C1 segment of cervical spinal cord (tissue), 14 donors: Measurements from ENCODE around the gene IL12RB1.
"Not testable (repeated sequence)": the region's sequence is repeated elsewhere in the genome, so short reads cannot be mapped to it uniquely, and the experiment has no call there.

ENCODE experiments used
- DNase-seq, 14 donors: peaks; one replicate each; lab custom pipeline; 2025; lab: John Stamatoyannopoulos, UW

The IL12RB1 gene

GRCh38 chr19:18112989-18113478 is 26.3 kb upstream of the IL12RB1 start:
- DNase-seq = peak in 13 of 14 donors; percentile 12 to 87 (median 70)

DNA sequence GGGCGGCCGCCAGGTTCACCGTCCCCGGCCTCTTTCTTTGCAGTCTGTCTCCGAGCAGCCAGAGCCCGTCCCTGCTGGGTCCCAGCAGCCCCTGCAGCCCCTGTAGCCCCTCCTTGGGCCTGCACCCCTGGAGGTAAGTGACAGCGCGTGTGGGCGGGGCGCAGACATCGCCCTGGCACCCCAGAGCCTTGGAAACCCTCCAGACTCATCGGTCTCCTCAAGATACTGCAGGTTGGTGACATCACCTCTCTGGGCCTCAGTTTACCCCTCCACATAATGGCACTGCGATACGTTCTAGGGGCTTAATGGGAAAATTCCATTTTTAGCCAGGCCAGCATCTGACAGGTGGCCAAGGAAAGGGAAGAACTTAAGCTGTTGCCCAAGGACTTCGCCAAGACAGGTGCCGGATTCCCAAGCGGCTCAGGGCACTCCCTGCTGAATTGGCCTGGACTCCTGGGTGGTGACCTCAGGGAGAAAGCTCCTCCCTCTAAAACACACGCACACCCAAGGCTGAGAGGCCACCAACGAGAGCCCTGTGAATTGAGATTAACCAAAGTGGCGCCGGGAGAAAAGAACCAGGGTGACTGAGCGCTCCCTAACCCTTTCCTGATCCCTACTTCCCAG is 24.0 kb upstream of the IL12RB1 start:
- DNase-seq = no peak

- DNase-seq = peak in 5 of 14 donors; percentile 32 to 51 (median 47)
These were observed 23.2 kb upstream of the IL12RB1 start for GRCh38 chr19:18109733-18110608.

DNA sequence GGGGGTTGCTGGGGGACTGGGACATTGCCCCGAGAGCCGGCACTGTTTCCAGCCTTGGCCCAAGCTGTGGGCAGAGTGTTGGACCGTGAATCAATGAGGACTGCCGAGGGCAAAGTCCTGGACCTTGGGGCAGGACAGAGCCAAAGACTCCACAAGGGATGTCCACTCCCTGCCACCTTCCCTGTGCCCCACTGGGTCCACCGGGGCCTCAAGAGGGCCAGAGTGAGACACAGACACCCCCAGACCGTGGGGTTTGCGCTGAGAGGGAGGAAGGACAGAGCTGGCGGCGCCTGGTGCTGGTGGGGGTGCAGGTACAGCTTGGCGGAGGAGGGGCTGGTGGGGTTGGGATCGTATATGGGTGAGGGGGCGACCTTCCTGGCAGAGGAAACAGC is 22.6 kb upstream of the IL12RB1 start:
- no peak for DNase-seq

- no peak for DNase-seq
These were observed 22.2 kb upstream of the IL12RB1 start for GRCh38 chr19:18108897-18109296.

GRCh38 chr19:18107235-18107634 is 20.5 kb upstream of the IL12RB1 start:
- no peak for DNase-seq

DNA sequence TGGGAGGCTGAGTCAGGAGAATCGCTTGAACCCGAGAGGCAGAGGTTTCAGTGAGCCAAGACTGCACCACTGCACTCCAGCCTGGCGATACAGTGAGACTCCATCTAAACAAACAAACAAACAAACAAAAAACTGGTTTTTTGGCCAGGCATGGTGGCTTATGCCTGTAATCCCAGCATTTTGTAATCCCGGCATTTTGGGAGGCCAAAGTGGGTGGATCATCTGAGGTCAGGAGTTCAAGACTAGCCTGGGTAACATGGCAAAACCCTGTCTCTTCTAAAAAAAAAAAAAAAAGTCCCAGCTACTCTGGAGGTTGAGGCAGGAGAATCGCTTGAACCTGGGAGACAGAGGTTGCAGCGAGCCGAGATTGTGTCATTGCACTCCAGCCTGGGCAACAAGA is 18.5 kb upstream of the IL12RB1 start:
- not testable (repeated sequence) for DNase-seq

DNA sequence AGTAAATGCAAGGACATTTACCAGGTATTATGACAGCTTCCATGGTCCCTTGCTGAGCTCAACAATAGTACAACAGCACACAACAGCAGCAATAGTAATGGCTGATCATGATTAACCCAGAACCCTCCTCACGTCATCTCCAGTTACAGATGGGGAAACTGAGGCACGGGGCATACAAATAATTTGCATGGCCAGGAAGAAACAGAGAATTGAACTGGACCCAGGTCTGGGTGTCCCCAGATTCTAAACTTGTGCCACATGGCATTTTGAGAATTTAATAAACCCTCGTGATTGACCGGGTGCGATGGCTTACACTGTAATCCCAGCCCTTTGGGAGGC is 18.0 kb upstream of the IL12RB1 start:
- no peak for DNase-seq

- no peak for DNase-seq
These were observed 16.3 kb upstream of the IL12RB1 start for GRCh38 chr19:18102916-18103542.

- DNase-seq = no peak
These were observed 14.5 kb upstream of the IL12RB1 start for GRCh38 chr19:18101268-18101667.

- DNase-seq = peak in 7 of 14 donors; percentile 16 to 44 (median 30)
These were observed 14.0 kb upstream of the IL12RB1 start for GRCh38 chr19:18100710-18101109.

- no peak for DNase-seq
These were observed 12.9 kb upstream of the IL12RB1 start for GRCh38 chr19:18099623-18099995.

DNA sequence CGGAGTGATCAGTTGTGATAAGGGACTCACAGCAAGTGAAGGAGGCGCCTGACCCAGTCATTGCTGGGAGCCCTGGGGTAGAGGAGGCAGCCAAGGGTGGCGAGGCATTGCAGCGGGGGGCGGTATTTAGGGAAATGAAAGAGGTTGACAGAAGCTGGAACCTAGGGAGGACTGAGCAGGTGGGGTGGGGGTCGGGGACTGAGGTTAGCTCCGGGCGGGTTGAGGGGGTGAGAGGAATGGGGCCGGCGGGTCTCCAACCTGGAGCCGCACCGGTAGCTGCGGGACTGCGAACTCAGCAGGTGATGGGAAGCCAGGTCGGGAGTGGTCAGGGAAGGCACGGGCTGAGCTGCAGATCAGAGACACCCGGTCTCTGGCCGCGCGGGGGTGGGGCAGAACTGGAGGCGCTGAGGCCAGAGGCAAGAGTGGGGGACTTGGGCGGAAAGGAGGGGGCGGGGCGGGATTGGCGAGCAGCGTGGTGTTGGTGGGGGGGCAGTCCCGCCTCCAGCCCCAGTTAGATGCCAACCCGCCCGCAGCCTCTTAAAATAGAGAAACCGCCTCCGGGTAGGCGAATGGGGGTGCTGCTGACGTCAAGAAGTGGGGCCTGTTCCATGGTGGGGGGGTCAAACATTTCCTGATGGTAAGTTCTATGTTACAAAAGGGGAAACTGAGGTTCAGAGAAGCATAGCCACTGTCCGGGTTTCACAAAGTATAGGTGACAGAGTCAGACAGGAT is 12.3 kb upstream of the IL12RB1 start:
- DNase-seq = peak in 3 of 14 donors; percentile 17 to 30 (median 19)

DNA sequence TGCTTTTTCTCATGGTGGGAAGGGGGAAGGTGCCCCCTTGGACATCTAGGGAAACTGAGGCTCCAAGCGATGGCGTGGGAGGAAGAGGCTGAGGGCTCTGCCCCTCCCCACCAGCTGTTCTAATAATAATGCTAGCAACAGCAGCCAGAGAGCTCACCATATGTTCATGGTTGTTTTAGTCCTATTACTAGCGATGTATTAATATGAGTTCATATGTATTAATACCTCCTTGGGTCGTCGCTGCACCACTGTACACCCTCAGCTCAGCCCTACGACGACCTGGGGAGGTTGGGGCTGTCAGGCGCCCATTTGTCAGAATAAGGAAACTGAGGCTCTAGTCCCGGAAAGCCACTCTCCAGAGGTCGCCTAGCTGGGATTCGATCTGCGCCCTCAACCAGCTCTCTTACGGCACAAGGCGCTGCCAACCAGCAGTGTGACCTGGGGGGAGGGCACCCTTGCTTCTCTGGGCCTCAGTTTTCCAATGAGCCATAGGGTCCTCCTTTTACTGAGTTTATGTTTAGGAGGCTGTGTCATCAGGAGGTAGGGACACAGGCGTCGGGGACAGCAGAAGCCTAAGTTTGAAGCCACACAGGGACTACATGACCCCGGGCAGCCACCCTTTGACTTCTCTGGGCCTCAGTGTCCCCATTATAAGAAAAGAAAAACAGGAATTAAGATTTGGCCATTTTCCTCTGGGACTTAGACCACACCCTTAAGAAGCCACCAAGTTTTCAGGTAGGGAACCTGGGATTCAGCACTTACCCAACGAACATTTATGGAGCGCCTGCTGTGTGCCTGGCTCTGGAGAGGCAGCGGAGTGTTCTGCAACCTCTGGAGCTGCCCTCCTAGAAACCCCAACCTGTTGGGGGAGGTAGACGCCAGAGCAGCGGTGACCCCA is 11.5 kb upstream of the IL12RB1 start:
- no peak for DNase-seq

DNA sequence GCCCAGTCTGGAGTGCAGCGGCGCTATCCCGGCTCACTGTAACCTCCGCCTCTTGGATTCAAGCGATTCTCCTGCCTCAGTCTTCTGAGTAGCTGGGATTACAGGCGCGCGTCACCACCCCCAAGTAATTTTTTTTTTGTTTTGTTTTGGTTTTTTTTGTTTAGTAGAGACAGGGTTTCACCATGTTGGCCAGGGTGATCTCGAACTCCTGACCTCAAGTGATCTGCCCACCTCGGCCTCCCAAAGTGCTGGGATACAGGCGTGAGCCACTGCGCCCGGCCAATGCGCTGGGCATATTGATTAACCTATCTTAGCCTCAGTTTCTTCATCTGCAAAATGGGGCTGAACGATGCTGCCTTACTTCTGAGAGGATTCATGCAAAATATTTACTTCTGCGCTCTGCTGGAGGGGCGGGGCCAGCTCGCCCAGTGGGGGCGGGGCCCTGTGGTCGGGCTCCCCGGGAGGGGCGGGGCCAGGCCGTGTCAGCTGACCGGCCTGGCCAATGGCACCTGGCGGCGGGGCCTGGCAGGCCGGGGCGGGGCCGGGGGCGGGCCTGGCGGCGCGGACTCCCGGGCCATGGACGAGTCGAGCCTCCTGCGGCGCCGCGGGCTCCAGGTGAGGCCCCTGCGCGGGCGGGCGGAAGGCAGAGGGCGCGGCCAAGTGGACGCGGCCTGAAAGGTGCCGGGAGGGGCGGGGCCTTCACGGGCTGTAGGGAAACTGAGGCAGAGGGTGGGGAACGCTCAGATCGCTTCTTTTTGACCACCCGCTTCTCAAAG is 10.7 kb upstream of the IL12RB1 start, which contains the start of gene MAST3:
TSS of gene MAST3 (plus strand) at position 562 of the 776 bp plus-strand sequence. CDS start at position 577, 15 bp downstream.
- peak in 12 of 14 donors; percentile 45 to 87 (median 66) for DNase-seq

DNA sequence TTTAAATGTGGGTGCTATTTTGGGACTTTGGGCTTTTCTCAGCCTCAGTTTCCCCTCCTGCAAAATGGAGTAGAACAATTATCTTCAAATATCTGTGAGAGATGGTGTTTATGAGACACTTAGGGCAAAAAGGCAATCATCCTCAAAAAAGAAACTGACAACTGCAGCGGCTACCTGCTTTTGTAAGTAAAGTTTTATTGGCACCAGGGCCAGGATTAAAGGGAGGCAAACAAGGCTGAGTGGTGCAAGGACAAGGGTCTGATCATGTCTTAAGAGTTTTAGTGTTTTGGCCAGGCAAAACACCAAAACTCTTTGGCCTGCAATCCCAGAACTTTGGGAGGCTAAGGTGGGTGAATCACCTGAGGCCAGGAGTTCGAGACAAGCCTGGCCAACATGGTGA is 9.5 kb upstream of the IL12RB1 start:
- DNase-seq = no peak

DNA sequence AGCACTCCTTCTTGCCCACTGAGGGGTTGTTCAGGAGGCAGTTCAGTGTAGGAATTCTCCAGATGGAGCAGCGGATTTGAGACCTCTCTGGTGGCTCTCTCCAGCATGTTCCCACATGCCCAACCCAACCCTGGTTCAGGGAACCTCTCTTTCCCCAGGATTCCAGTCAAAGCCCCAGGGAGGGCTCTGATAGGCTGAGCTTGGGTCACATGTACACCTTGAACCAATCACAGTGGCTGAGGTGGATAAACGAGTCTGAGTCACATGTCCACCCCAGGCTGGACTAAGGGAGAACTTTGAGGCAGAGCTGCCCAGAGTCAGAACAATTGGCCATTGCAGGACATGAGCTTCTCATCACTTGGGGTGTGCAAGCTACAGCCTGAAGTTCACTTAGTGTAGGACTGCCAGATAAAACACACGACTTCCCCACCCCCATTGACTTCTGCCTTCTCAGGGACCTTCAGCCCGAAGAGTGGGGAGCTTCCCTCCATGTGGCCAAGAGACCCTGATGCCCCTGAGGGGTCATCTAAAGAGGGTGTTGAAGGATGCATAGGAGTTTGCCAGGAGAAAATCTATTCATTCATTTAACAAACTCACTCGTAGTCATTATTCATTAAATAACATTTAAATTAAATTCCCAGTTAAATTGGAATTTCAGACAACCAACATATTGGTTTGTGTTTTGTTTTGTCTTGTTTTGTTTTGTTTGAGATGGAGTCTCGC is 6.9 kb upstream of the IL12RB1 start:
- no peak for DNase-seq

DNA sequence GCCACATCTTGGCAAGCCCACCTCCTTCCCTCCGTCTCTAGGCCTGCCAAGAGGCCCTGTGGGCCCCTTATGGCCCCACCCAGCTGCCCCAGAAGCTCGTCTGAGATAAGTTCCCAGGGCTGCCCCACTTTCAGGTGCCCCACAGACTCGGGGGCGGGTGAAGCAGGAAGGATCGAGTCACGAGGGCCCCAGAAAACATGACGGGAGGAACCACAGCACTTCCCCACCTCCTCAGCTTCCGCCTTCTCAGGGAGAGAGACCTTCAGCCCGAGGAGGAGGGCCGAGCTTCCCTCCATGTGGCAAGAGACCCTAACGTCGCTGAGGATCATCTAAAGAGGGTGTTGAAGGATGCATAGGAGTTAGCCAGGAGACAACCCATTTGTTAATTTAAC is 4.5 kb upstream of the IL12RB1 start:
- peak in 7 of 14 donors; percentile 11 to 60 (median 27) for DNase-seq
